HG03439 (cell line): ENCODE data around the gene NRTN.
"Not testable (repeated sequence)": the region's sequence is repeated elsewhere in the genome, so short reads cannot be mapped to it uniquely, and the experiment has no call there.

Experiments used
- ATAC-seq: cut with Tn5 transposase; IDR thresholded peaks from one replicate; pipeline ENCODE4 v1.9.1; 2021; ENCODE audit warnings: mild to moderate bottlenecking, moderate library complexity; ENCODE audit not compliant: unreplicated experiment

The NRTN gene

GRCh38 chr19:5864725-5865486, 60.0 kb downstream of the NRTN start:
- ATAC-seq: no peak

GRCh38 chr19:5865772-5866171, 60.9 kb downstream of the NRTN start:
- ATAC-seq: no peak

GRCh38 chr19:5867201-5868136, 62.6 kb downstream of the NRTN start:
- no peak for ATAC-seq

- no peak for ATAC-seq
These were observed 66.1 kb downstream of the NRTN start for GRCh38 chr19:5870986-5871394.

- no peak for ATAC-seq
These were observed 68.8 kb downstream of the NRTN start for GRCh38 chr19:5873617-5874199.

GRCh38 chr19:5874496-5874895, 69.6 kb downstream of the NRTN start:
- not testable (repeated sequence) for ATAC-seq

- no peak for ATAC-seq
These were observed 72.6 kb downstream of the NRTN start for GRCh38 chr19:5877427-5877826.

- ATAC-seq: no peak
These were observed 73.0 kb downstream of the NRTN start for GRCh38 chr19:5877882-5878281.
